Gastroesophageal sphincter (tissue), 3 donors: Measurements from ENCODE around the gene GMDS.

Experiments used
- CTCF ChIP-seq, 4 experiments: fragments of 200-600 bp in 2 of 4; fragments of 450-650 bp in 2 of 4; sonication (generic) in 1 of 4; IDR thresholded peaks; one replicate each; pipeline ENCODE4 v1.5.1; 2017 to 2019; ENCODE audit warnings: antibody characterized with exemption in 4 of 4, mild to moderate bottlenecking in 2 of 4, moderate library complexity in 2 of 4
- EP300 ChIP-seq: sonication (generic); formaldehyde crosslinking; IDR thresholded peaks from one replicate; pipeline ENCODE4 v1.6.1; 2017; ENCODE audit warnings: antibody characterized with exemption, mild to moderate bottlenecking
- POLR2A ChIP-seq, 2 donors: fragments of 450-650 bp; IDR thresholded peaks; one replicate each; pipeline ENCODE4 v1.6.1; 2017; ENCODE audit warnings: antibody characterized with exemption in 2 of 2, mild to moderate bottlenecking in 2 of 2, moderate library complexity in 1 of 2

GRCh38 chr6:2077826-2078225 lies 167.6 kb downstream of the GMDS start:
- TF ChIP-seq CTCF (IDR thresholded peaks at IDR 0.05), result no peak
- no peak for TF ChIP-seq POLR2A (IDR thresholded peaks at IDR 0.05)
- TF ChIP-seq EP300, result no peak
